ENCODE measurements around the gene RNF5. TPM values are rescaled to one million over a fixed set of nuclear protein-coding genes. Genes with fewer than 3 reads are reported as not detected.
A peak's percentile ranks its signal among the peaks of the same experiment; 100 is the strongest.

RNF5 gene
- total RNA-seq, result 100 to 1,000 TPM in 1 of 3 donors, 10 to 100 TPM in 2; 79.0 to 114 (median 85.0) TPM
- long read RNA-seq, donor 1, partial matches to known transcripts, result 3 of 3 reads
- long read RNA-seq, donor 1, other reads (novel, unspliced or antisense), result 0 of 3 reads
- long read RNA-seq, donor 2, partial matches to known transcripts, result 2 of 3 reads
- long read RNA-seq, donor 2, other reads (novel, unspliced or antisense), result 0 of 3 reads

DNA sequence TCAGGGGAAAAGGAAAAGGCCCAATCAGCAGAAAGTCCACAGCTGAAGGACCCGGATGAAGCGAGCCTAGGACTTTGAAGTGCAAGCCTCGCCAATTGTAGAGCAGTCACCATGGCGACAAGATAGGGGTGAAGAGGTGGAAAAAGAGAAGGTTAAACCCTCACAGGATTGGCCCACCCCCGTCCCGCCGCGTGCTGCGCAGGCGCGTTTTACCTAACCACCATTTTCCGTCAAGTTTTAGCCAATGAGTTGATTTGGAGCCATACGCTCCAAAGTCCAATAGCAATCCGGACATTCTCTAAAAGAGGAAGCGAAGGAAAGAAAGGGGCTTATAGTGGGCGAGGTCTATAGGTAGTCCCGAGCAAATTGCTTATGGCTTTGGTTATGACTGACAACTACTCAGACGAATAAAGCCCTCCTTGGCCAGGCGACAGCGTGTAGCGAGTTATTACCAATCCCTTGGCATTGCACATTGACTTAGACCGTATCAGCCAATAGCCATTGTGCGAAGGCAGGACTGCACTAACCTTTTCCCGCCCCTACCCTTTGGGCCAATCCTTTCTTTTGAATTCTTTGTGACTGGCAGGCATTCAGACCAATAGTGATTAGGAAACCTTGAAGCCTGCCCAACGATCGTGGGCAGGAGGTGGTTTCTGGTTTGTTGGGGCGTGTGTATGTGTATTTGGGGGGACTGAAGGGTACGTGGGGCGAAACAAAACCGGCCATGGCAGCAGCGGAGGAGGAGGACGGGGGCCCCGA lies at the start of gene RNF5:
RNF5 (plus strand) TSS at position 618 of the 759 bp plus-strand sequence; CDS start at position 725, 107 bp downstream.
- ATAC-seq (peak; percentile 83), DNase-seq (peak; percentile 91 to 98 (median 94))
- Histone ChIP-seq H3K9me3 (no peaks in the 10 kb centered on the region), H3K36me3 (ENCODE audit: low read depth) (peaks cover 4% of the 10 kb centered on the region), H3K4me3 (peak within 1 kb of the TSS; percentile 25), H3K4me1 (ENCODE audit: low read depth) (peaks cover 40% of the 10 kb centered on the region)
- intact Hi-C loops (cut with DNase I, micrococcal nuclease), result no loop called here
- TF ChIP-seq, protein P1, sequence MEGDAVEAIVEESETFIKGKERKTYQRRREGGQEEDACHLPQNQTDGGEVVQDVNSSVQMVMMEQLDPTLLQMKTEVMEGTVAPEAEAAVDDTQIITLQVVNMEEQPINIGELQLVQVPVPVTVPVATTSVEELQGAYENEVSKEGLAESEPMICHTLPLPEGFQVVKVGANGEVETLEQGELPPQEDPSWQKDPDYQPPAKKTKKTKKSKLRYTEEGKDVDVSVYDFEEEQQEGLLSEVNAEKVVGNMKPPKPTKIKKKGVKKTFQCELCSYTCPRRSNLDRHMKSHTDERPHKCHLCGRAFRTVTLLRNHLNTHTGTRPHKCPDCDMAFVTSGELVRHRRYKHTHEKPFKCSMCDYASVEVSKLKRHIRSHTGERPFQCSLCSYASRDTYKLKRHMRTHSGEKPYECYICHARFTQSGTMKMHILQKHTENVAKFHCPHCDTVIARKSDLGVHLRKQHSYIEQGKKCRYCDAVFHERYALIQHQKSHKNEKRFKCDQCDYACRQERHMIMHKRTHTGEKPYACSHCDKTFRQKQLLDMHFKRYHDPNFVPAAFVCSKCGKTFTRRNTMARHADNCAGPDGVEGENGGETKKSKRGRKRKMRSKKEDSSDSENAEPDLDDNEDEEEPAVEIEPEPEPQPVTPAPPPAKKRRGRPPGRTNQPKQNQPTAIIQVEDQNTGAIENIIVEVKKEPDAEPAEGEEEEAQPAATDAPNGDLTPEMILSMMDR (IDR thresholded peaks at IDR 0.05), result no peak

DNA sequence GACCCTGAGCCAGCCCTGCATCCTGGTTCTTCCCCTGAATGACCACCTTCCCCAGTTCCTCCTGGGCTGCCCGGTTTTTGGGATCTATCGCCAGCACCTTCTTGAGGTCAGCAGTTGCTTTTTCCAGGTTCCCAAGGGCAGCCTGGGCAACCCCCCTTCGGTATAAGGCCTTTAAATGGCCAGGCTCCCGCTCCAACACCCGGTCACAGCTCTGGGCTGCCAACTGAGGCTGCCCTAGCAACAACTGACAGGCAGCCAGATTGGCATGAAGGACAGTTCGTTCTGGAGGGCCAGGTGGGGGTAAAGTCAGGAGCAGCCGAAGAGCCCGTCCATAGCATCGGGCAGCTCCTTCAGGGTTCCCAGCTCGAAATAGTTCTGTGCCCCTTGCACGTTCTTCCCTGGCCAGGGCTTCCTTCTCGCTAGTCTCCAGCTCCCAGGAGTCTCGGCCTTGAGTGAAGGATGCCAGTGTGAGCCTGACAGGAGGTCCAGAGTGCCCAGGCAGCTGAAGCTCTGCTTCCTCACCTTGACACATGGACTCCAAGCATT lies 49.4 kb upstream of the RNF5 start:
- TF ChIP-seq, protein P1 (IDR thresholded peaks at IDR 0.05), result no peak
- ATAC-seq (no peak), DNase-seq (peak in 2 of 3 donors; percentile 41 to 59)
- Histone ChIP-seq H3K4me1 (ENCODE audit: low read depth) (peaks cover 25% of the 10 kb centered on the region), H3K4me3 (no peak overlapping the region), H3K36me3 (ENCODE audit: low read depth) (no peaks in the 10 kb centered on the region), H3K9me3 (no peaks in the 10 kb centered on the region)
- intact Hi-C loops (cut with DNase I, micrococcal nuclease), result no loop called here

GRCh38 chr6:32129297-32130088 lies 48.7 kb upstream of the RNF5 start:
- TF ChIP-seq, protein P1 (IDR thresholded peaks at IDR 0.05), result no peak
- no peaks in the 10 kb centered on the region for H3K9me3 ChIP-seq
- intact Hi-C loops (cut with DNase I, micrococcal nuclease), result no loop called here
- H3K4me1 ChIP-seq (ENCODE audit: low read depth), result peaks cover 25% of the 10 kb centered on the region
- peak overlapping the region; percentile 5 for H3K4me3 ChIP-seq
- ATAC-seq, result peak; percentile 66
- DNase-seq, result peak in 1 of 3 donors; percentile 46
- H3K36me3 ChIP-seq (ENCODE audit: low read depth), result no peaks in the 10 kb centered on the region

DNA sequence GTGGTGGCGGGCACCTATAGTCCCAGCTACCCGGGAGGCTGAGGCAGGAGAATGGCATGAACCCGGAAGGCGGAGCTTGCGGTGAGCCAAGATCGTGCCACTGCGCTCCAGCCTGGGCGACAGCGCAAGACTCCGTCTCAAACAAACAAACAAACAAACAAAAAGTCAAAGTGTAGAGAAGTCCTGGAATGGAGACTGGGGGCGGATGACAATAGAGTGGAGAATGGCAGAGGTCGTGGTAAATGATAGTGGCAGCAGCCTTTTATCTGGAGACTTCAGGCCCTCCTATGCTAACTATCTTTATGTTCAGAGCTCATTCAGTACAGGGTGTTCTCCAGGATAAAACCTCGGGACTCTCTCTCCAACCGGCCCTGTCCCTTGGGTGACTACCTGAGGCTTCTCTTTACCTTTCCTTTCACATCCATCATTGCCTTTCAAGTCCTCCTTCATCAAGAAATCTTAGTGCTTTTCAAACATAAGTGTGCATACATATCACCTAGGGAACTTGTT lies 46.7 kb upstream of the RNF5 start:
- TF ChIP-seq, protein P1 (IDR thresholded peaks at IDR 0.05), result no peak
- Histone ChIP-seq H3K9me3 (no peaks in the 10 kb centered on the region), H3K36me3 (ENCODE audit: low read depth) (no peaks in the 10 kb centered on the region), H3K4me3 (no peak overlapping the region), H3K4me1 (ENCODE audit: low read depth) (peaks cover 22% of the 10 kb centered on the region)
- intact Hi-C loops (cut with DNase I, micrococcal nuclease), result no loop called here
- no peak for ATAC-seq
- no peak for DNase-seq

DNA sequence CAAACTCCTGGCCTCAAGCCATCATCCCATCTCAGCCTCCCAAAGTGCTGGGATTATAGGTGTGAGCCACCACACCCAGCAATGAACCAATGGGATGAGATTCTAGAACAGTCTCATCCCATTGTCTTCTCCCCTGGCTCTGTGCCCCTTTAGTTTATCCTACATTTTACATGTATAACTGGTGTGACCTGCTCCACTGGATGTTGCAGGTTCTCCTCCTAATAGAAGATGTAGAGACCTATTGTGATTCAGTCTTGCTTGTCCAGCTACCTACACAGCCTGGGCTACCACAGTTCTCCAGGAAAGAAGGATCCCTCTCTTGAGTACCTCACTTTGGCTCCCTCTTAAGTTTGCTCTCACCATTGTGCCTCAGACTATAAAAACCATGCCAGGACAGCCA lies 46.1 kb upstream of the RNF5 start:
- Histone ChIP-seq H3K4me1 (ENCODE audit: low read depth) (peaks cover 16% of the 10 kb centered on the region), H3K4me3 (no peak overlapping the region), H3K36me3 (ENCODE audit: low read depth) (no peaks in the 10 kb centered on the region), H3K9me3 (no peaks in the 10 kb centered on the region)
- ATAC-seq (no peak), DNase-seq (no peak)
- TF ChIP-seq, protein P1 (IDR thresholded peaks at IDR 0.05), result no peak
- intact Hi-C loops (cut with DNase I, micrococcal nuclease), result no loop called here
